K562 treated with DMSO at 1 percent for 12 hours (cell line): ENCODE data around the gene WAS. TPM values are rescaled to one million over a fixed set of nuclear protein-coding genes. Genes with fewer than 3 reads are reported as not detected.

Source experiments
- total RNA-seq: library from RNA; unstranded; fragments of 300-600 nt; gene quantifications from 2 replicates; pipeline ENCODE4 v1.2.3, GENCODE V29; 2022; ENCODE audit not compliant: insufficient read depth

WAS gene
- 9.4 and 21.6 TPM in 2 replicates for total RNA-seq

GRCh38 chrX:48683411-48683982, at the start of gene WAS:
Gene WAS, plus strand, starts transcription at chrX:48683799. Its CDS starts 55 bp downstream, at chrX:48683854.

GRCh38 chrX:48696301-48696908, 12.8 kb downstream of the WAS start, which contains the start of gene SUV39H1:
Gene SUV39H1, plus strand, starts transcription at chrX:48696734. Its CDS starts 51 bp downstream, at chrX:48696785.

Other genes with a start within 250 kb of the WAS start
- 22.5 and 26.1 TPM in 2 replicates for gene SLC38A5, start 213.5 kb upstream of the WAS start, total RNA-seq
- 45.8 and 46.9 TPM in 2 replicates for gene FTSJ1, start 207.6 kb upstream of the WAS start, total RNA-seq
- 7.9 and 8.0 TPM in 2 replicates for gene PORCN, start 174.8 kb upstream of the WAS start, total RNA-seq
- gene EBP, start 162.0 kb upstream of the WAS start, total RNA-seq = 202 and 265 TPM in 2 replicates
- 5.4 and 10.4 TPM in 2 replicates for gene TBC1D25, start 144.1 kb upstream of the WAS start, total RNA-seq
- gene RBM3, start 109.3 kb upstream of the WAS start, total RNA-seq = 63.3 and 112 TPM in 2 replicates
- 63.2 and 89.3 TPM in 2 replicates for gene WDR13, start 86.3 kb upstream of the WAS start, total RNA-seq
- gene SUV39H1, start 12.9 kb downstream of the WAS start, total RNA-seq = 26.2 and 35.7 TPM in 2 replicates
- gene GLOD5, start 77.9 kb downstream of the WAS start, total RNA-seq = 3.2 TPM in 1 of 2 replicates, not detected in the other
- gene GATA1, start 102.8 kb downstream of the WAS start, total RNA-seq = 100 and 117 TPM in 2 replicates
- gene HDAC6, start 118.3 kb downstream of the WAS start, total RNA-seq = 35.2 and 94.4 TPM in 2 replicates
- not detected in 2 replicates for gene ERAS, start 142.7 kb downstream of the WAS start, total RNA-seq
- gene PCSK1N, start 151.8 kb downstream of the WAS start, total RNA-seq = 1.3 TPM in 1 of 2 replicates, not detected in the other
- gene TIMM17B, start 214.0 kb downstream of the WAS start, total RNA-seq = 195 and 296 TPM in 2 replicates
- gene PQBP1, start 214.1 kb downstream of the WAS start, total RNA-seq = 213 and 271 TPM in 2 replicates
- gene SLC35A2, start 227.8 kb downstream of the WAS start, total RNA-seq = 31.7 and 33.0 TPM in 2 replicates
- 149 and 220 TPM in 2 replicates for gene PIM2, start 235.2 kb downstream of the WAS start, total RNA-seq